ENCODE data around the gene CCDC197.

- TF ChIP-seq EP300 (conservative IDR thresholded peaks at IDR 0.05; ENCODE audit: poor library complexity, severe bottlenecking) (no peak), EZH2 (IDR thresholded peaks at IDR 0.05; ENCODE audit: borderline replicate concordance, insufficient read depth, low read length, poor library complexity, severe bottlenecking) (no peak), CTCF (IDR thresholded peaks at IDR 0.05; ENCODE audit: poor library complexity, severe bottlenecking) (no peak), TAF1 (IDR thresholded peaks at IDR 0.05; ENCODE audit: low read depth) (no peak), SMC3 (conservative IDR thresholded peaks at IDR 0.05; ENCODE audit: poor library complexity) (no peak)
Observed at GRCh38 chr14:93950948-93951634, 46.0 kb upstream of the CCDC197 start.

Data from neural cell (in vitro differentiated cells).